A549 (cell line): ENCODE data around the gene STIP1. TPM values are rescaled to one million over a fixed set of nuclear protein-coding genes. Genes with fewer than 3 reads are reported as not detected.

ENCODE experiments used
- ATAC-seq, 2 experiments: fragments of 200-7000 bp in 1 of 2; fragments of >200 bp in 1 of 2; cut with Nextera tagmentation in 1 of 2; cut with Tn5 transposase in 1 of 2; 3 replicates each; pipeline versions ENCODE4 v1.8.0 to v1.9.1; 2018 to 2020; ENCODE audit warnings: mild to moderate bottlenecking in 1 of 2, moderate library complexity in 1 of 2
- CTCF ChIA-PET: fragments of 300-600 bp; sonication (Branson Sonifier 250); formaldehyde crosslinking; extraction: SDS; loops from one replicate; lab custom pipeline; 2021; ENCODE audit warnings: antibody characterized with exemption, inconsistent platforms; lab: Yijun Ruan, JAX
- POLR2A ChIA-PET: fragments of 350-600 bp; formaldehyde crosslinking; extraction: SDS; loops from one replicate; lab custom pipeline; 2021; ENCODE audit warnings: antibody characterized with exemption, inconsistent platforms; lab: Yijun Ruan, JAX
- DNase-seq, 2 experiments: peaks; one replicate each; pipeline versions ENCODE4 v3.0.0 to v3.0.0-alpha.2; 2011 to 2016; ENCODE audit warnings: low read depth in 1 of 2, low spot score in 1 of 2
- FAIRE-seq: peaks from 2 replicates; lab custom pipeline; 2011; peaks lifted over from hg19 to GRCh38; lab: Jason Lieb, UNC
- H3K27ac ChIP-seq, 2 experiments: fragments of >200 bp; sonication (Bioruptor Twin); formaldehyde crosslinking; 3 replicates each; pipeline ENCODE4 v1.5.1; 2016 to 2017
- H3K4me1 ChIP-seq: fragments of >200 bp; sonication (Bioruptor Twin); formaldehyde crosslinking; 3 replicates; pipeline ENCODE4 v1.6.1; 2016
- H3K4me2 ChIP-seq: fragments of >200 bp; sonication (Bioruptor Twin); formaldehyde crosslinking; 3 replicates; pipeline ENCODE4 v1.6.1; 2016
- H3K4me3 ChIP-seq: fragments of >200 bp; sonication (Bioruptor Twin); formaldehyde crosslinking; 3 replicates; pipeline ENCODE4 v1.5.1; 2016
- H3K9me3 ChIP-seq: fragments of >200 bp; sonication (Bioruptor Twin); formaldehyde crosslinking; 3 replicates; pipeline ENCODE4 v1.6.1; 2016
- CBX2 ChIP-seq: fragments of 200-600 bp; sonication (generic); IDR thresholded peaks from 2 replicates; pipeline ENCODE4 v1.6.1; 2016; ENCODE audit warnings: low read depth, mild to moderate bottlenecking, borderline replicate concordance
- CBX8 ChIP-seq: fragments of 200-600 bp; sonication (generic); IDR thresholded peaks from 2 replicates; pipeline ENCODE4 v1.6.1; 2016
- CHD2 ChIP-seq: fragments of 150-350 bp; IDR thresholded peaks from 2 replicates; pipeline ENCODE4 v1.6.1; 2014; ENCODE audit warnings: low read length; ENCODE audit not compliant: partially characterized antibody
- EP300 ChIP-seq, 2 experiments: fragments of >200 bp; sonication (Bioruptor Twin); formaldehyde crosslinking; IDR thresholded peaks; 2 replicates in 1 of 2; 3 replicates in 1 of 2; pipeline ENCODE4 v1.6.1; 2016 to 2017
- FOSB ChIP-seq: fragments of 250-450 bp; sonication (Bioruptor Pico); IDR thresholded peaks from 2 replicates; pipeline ENCODE4 v1.5.0; 2020; ENCODE audit warnings: mild to moderate bottlenecking, moderate library complexity
- FOSL2 ChIP-seq, 2 experiments: fragments of 450-650 bp in 1 of 2; fragments of >200 bp in 1 of 2; sonication (Bioruptor Twin) in 1 of 2; formaldehyde crosslinking; IDR thresholded peaks; 2 replicates each; pipeline versions ENCODE4 v1.5.0 to v1.6.1; 2016 to 2020; ENCODE audit warnings: mild to moderate bottlenecking in 1 of 2, moderate library complexity in 1 of 2
- GATA3 ChIP-seq: IDR thresholded peaks from 2 replicates; pipeline ENCODE4 v1.6.1; 2012; ENCODE audit warnings: borderline replicate concordance
- HOXA7 ChIP-seq: fragments of 250-450 bp; sonication (Bioruptor Pico); IDR thresholded peaks from 2 replicates; pipeline ENCODE4 v1.5.0; 2020; ENCODE audit warnings: mild to moderate bottlenecking, moderate library complexity
- HOXB5 ChIP-seq: fragments of 250-450 bp; sonication (Bioruptor Pico); IDR thresholded peaks from 2 replicates; pipeline ENCODE4 v1.5.0; 2020; ENCODE audit warnings: mild to moderate bottlenecking, moderate library complexity
- JUN ChIP-seq, 2 experiments: fragments of >200 bp; sonication (Bioruptor Twin); formaldehyde crosslinking; IDR thresholded peaks; 2 replicates in 1 of 2; 3 replicates in 1 of 2; pipeline ENCODE4 v1.6.1; 2016 to 2017
- JUNB ChIP-seq: fragments of >200 bp; sonication (Bioruptor Twin); formaldehyde crosslinking; IDR thresholded peaks from 2 replicates; pipeline ENCODE4 v1.6.1; 2016
- MAFK ChIP-seq: fragments of 450-650 bp; IDR thresholded peaks from 2 replicates; pipeline ENCODE4 v1.6.1; 2014; ENCODE audit not compliant: partially characterized antibody
- MYC ChIP-seq: IDR thresholded peaks from 2 replicates; pipeline ENCODE4 v1.6.1; 2012; ENCODE audit warnings: mild to moderate bottlenecking, inconsistent platforms, low read length, improper control_type of control experiment, borderline replicate concordance
- PBX3 ChIP-seq: IDR thresholded peaks from 2 replicates; pipeline ENCODE4 v1.6.1; 2012
- POLR2A ChIP-seq: IDR thresholded peaks from 2 replicates; pipeline ENCODE4 v1.6.1; 2012; ENCODE audit warnings: mild to moderate bottlenecking, low read length
- RAD21 ChIP-seq, 2 experiments: fragments of >200 bp in 1 of 2; sonication (Bioruptor Twin) in 1 of 2; formaldehyde crosslinking in 1 of 2; IDR thresholded peaks in 1 of 2; conservative IDR thresholded peaks in 1 of 2; 2 replicates in 1 of 2; 3 replicates in 1 of 2; pipeline ENCODE4 v1.6.1; 2012 to 2018; ENCODE audit warnings: inconsistent platforms in 1 of 2
- RCOR1 ChIP-seq: fragments of 150-350 bp; IDR thresholded peaks from 2 replicates; pipeline ENCODE4 v1.6.1; 2014; ENCODE audit warnings: antibody characterized with exemption, low read length, low read depth
- REST ChIP-seq: fragments of 200-600 bp; sonication (generic); IDR thresholded peaks from 2 replicates; pipeline ENCODE4 v1.6.1; 2016; ENCODE audit warnings: antibody characterized with exemption, mild to moderate bottlenecking, moderate library complexity
- TFCP2L1 ChIP-seq: fragments of 250-450 bp; sonication (Bioruptor Pico); IDR thresholded peaks from 2 replicates; pipeline ENCODE4 v1.5.0; 2021; ENCODE audit warnings: mild to moderate bottlenecking
- ZFP36 ChIP-seq: fragments of 450-650 bp; IDR thresholded peaks from 2 replicates; pipeline ENCODE4 v1.6.1; 2014; ENCODE audit warnings: borderline replicate concordance; ENCODE audit not compliant: partially characterized antibody
- ZNF302 ChIP-seq: fragments of 250-450 bp; sonication (Bioruptor Pico); IDR thresholded peaks from 2 replicates; pipeline ENCODE4 v1.9.0; 2021; ENCODE audit warnings: inconsistent platforms, mild to moderate bottlenecking, moderate library complexity
- WGBS: methylation state at CpG from one replicate; pipeline ENCODE4 v1.1.6; 2017; ENCODE audit errors: missing lambda C conversion rate; 5-methylcytosine and 5-hydroxymethylcytosine counted together
- polyA plus RNA-seq, 4 experiments: library from polyadenylated mRNA; depleted of rRNA in 3 of 4; stranded (reverse); fragments of >200 nt; fragmentation: RNase III in 1 of 4; extraction: RNeasy Plus Mini Kit Qiagen cat#74134 plus additional on column Dnase treatment in 1 of 4; gene quantifications; 2 replicates in 3 of 4; 3 replicates in 1 of 4; pipeline ENCODE4 v1.2.3, GENCODE V29; 2011 to 2017

The STIP1 gene
- polyA plus RNA-seq, 2 of the 4 experiments (the other 2 are of a cell fraction) = 288 to 297 TPM

- Histone ChIP-seq H3K9me3 (no peaks in the 10 kb centered on the region), H3K27ac (peak overlapping the region in 1 of 2 experiments; percentile 98; a peak in 3 of 6 replicates), H3K4me3 (no peak overlapping the region; the same call in 2 of the 3 replicates), H3K4me2 (peak overlapping the region; percentile 100), H3K4me1 (peaks cover 44% of the 10 kb centered on the region)
- CTCF ChIA-PET = interaction anchor here (0.7 to 12.2 kb wide), 9 partner anchors 7 to 75 kb away, joined by 3 to 220 read pairs (median 4); partner anchors contain the start of genes BAD, CATSPERZ, ESRRA and GPR137
- POLR2A ChIA-PET = interaction anchor here (2.7 to 6.0 kb wide), 2 partner anchors 27 to 42 kb away, joined by 7 to 53 read pairs; partner anchors contain the start of genes BAD and GPR137
- ATAC-seq (no peak), FAIRE-seq (no peak), DNase-seq (no peak)
- WGBS = 75% methylated on average over 8 of the region's 8 CpGs
- no peak for TF ChIP-seq PBX3
- no peak for TF ChIP-seq FOSL2 (IDR thresholded peaks at IDR 0.05)
- TF ChIP-seq FOSL2 (CRISPR knock-in tag; IDR thresholded peaks at IDR 0.05) = peak; percentile 41; the same call in 1 of the 2 replicates
- peak in 1 of 2 experiments; percentile 56; a peak in 1 of 5 replicates for TF ChIP-seq JUN (IDR thresholded peaks at IDR 0.05)
Observed at GRCh38 chr11:64243236-64243854, 57.4 kb downstream of the STIP1 start.

DNA sequence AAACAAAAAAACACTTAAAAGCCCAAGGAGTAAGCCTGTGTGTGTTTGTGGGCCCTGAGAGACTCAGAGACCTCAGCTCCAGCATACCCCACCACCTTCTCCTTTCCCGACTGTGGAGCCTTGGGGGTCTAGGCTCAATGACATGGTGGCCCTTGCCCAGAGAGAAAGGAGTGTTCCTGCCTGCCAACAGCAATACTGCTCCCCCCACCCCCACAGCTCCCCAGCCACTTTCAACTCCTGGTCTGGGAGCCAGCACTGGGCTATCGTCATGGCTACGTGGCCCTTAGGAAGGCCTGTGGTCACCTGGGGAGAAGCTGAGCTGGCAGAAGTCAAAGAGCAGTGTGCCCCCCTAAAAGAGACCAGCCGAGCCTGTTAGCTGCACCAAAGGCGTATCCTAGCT, 58.1 kb downstream of the STIP1 start:
- WGBS = 40% methylated on average over 5 of the region's 5 CpGs
- no peak for DNase-seq
- H3K9me3 ChIP-seq = no peaks in the 10 kb centered on the region
- CTCF ChIA-PET = interaction anchor here (0.9 to 12.2 kb wide), 7 partner anchors 8 to 70 kb away, joined by 3 to 220 read pairs (median 5); partner anchors contain the start of genes BAD, CATSPERZ, ESRRA and GPR137
- POLR2A ChIA-PET = interaction anchor here (0.6 to 6.0 kb wide), 2 partner anchors 26 to 611 kb away, joined by 3 to 53 read pairs; no protein-coding TSS in a partner anchor
- H3K4me2 ChIP-seq = peak overlapping the region; percentile 100
- peak overlapping the region in 1 of 2 experiments; percentile 99; a peak in 3 of 6 replicates for H3K27ac ChIP-seq
- no peak for TF ChIP-seq CHD2
- TF ChIP-seq RAD21 (conservative IDR thresholded peaks at IDR 0.05 in 1 of 2, IDR thresholded peaks at IDR 0.05 in 1 of 2) = no peak
- TF ChIP-seq ZNF302 (CRISPR knock-in tag) = no peak
- no peak for TF ChIP-seq EP300 (IDR thresholded peaks at IDR 0.05)
- no peak for TF ChIP-seq POLR2A
- no peak for TF ChIP-seq GATA3
- no peak for TF ChIP-seq JUNB
- no peak for TF ChIP-seq REST
- no peak for TF ChIP-seq CBX2
- TF ChIP-seq TFCP2L1 (CRISPR knock-in tag) = no peak
- no peak for TF ChIP-seq PBX3
- TF ChIP-seq HOXB5 = no peak
- TF ChIP-seq CBX8 = no peak
- TF ChIP-seq ZFP36 = no peak
- no peak for TF ChIP-seq FOSB (CRISPR knock-in tag)
- no peak for TF ChIP-seq MAFK
- TF ChIP-seq HOXA7 (CRISPR knock-in tag) = no peak
- no peak for TF ChIP-seq RCOR1
- TF ChIP-seq MYC = no peak
- TF ChIP-seq, all 56 proteins: peak for 0
- FAIRE-seq = no peak
- Histone ChIP-seq H3K4me3 (no peak overlapping the region), H3K4me1 (peaks cover 44% of the 10 kb centered on the region)
- no peak for ATAC-seq
